Measurements from ENCODE around the gene GNG7.

- TF ChIP-seq GABPA (IDR thresholded peaks at IDR 0.05; ENCODE audit: low read depth) (no peak), FOXM1 (IDR thresholded peaks at IDR 0.05; ENCODE audit: low read depth) (no peak), CHD2 (IDR thresholded peaks at IDR 0.05; ENCODE audit: low read length, partially characterized antibody) (no peak), TAF1 (IDR thresholded peaks at IDR 0.05; ENCODE audit: borderline replicate concordance, low read depth, low read length) (no peak), CTCF (IDR thresholded peaks at IDR 0.05) (no peak), NRF1 (IDR thresholded peaks at IDR 0.05; ENCODE audit: low read depth, low read length) (no peak), EZH2phosphoT487 (IDR thresholded peaks at IDR 0.05; ENCODE audit: borderline replicate concordance, low read depth) (no peak)
Observed at GRCh38 chr19:2732883-2733282, 30.4 kb upstream of the GNG7 start.
